Nephron progenitor cell (in vitro differentiated cells): ENCODE data around the gene KCNQ1OT1.

Experiments used
- DNase-seq: peaks from one replicate; pipeline ENCODE4 v3.0.0; 2021
- H3K27ac Mint-ChIP-seq: 2 replicates; pipeline ENCODE4 v1.8.0; 2021; ENCODE audit warnings: mild to moderate bottlenecking, moderate library complexity, mixed read lengths
- H3K27me3 Mint-ChIP-seq: 2 replicates; pipeline ENCODE4 v1.8.0; 2021; ENCODE audit warnings: mild to moderate bottlenecking, low read depth, mixed read lengths; ENCODE audit not compliant: poor library complexity
- H3K36me3 Mint-ChIP-seq: 2 replicates; pipeline ENCODE4 v1.8.0; 2021; ENCODE audit warnings: low read depth, mixed read lengths
- H3K4me1 Mint-ChIP-seq: 2 replicates; pipeline ENCODE4 v1.8.0; 2021; ENCODE audit warnings: mixed read lengths
- H3K4me3 Mint-ChIP-seq: 2 replicates; pipeline ENCODE4 v1.8.0; 2021; ENCODE audit warnings: mild to moderate bottlenecking, moderate library complexity, mixed read lengths
- H3K9me3 Mint-ChIP-seq: 2 replicates; pipeline ENCODE4 v1.8.0; 2021; ENCODE audit warnings: mild to moderate bottlenecking, moderate library complexity, mixed read lengths
- CTCF ChIP-seq: fragments of 200-600 bp; sonication (generic); IDR thresholded peaks from 2 replicates; pipeline ENCODE4 v1.5.0; 2021; ENCODE audit warnings: antibody characterized with exemption

KCNQ1OT1 gene

DNA sequence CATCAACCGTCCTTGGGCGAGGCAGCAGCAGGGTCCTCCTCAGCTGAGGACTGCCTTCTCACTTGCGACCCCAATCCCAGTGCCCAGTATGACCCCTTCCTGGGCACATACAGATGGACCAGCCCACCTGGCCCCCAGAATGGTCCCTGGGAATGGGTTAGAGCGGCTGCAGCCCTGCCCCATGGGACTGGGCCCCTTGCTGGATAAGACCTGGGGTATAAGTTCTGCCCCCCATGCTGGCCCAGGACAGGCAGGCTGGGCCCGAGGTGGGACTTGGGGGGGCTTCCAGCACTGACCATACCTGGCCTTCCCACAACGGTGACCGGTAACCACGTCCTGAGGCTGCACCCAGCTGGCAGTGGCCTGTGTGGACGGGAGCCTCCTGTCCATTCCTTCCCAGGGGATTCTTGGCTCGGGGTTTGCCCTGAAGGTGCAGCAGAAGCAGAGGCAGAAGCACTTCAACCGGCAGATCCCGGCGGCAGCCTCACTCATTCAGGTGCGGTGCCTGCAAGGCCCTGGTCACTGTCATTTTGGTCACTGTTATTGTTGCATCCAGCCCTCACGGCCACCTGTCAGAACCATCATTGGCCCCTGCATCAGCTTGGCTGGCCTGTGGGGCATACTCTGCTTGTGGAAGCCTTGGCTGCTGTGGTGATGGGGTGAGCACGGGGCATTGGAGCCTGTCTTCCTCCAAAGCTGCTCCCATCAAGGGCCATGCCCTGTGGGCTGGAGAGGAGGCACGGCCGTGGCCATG lies 114.8 kb downstream of the KCNQ1OT1 start:
- Mint-ChIP-seq H3K4me3 (no peak overlapping the region), H3K9me3 (no peaks in the 10 kb centered on the region), H3K27me3 (peaks cover 12% of the 10 kb centered on the region), H3K4me1 (peaks cover 36% of the 10 kb centered on the region), H3K36me3 (no peaks in the 10 kb centered on the region), H3K27ac (no peak overlapping the region)
- no peak for DNase-seq
- no peak for TF ChIP-seq CTCF

DNA sequence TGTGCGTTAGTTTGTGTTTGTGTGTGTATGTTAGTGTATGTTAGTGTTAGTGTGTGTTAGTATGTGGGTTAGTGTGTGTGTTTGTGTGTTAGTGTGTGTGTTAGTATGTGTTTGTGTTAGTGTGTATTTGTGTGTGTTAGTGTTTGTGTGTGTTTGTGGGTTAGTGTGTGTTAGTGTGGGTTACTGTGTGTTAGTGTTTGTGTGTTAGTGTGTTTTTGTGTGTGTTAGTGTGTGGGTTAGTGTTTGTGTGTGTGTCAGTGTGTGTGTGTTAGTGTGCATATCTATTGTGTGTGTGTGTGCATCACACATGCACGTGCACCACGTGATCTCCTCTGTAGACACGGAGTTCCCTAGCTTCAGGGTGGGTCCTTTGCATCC lies 115.4 kb downstream of the KCNQ1OT1 start:
- no peaks in the 10 kb centered on the region for H3K9me3 Mint-ChIP-seq
- H3K27me3 Mint-ChIP-seq: peaks cover 12% of the 10 kb centered on the region
- H3K36me3 Mint-ChIP-seq: no peaks in the 10 kb centered on the region
- no peak for TF ChIP-seq CTCF
- DNase-seq: no peak
- H3K4me1 Mint-ChIP-seq: peaks cover 41% of the 10 kb centered on the region
- no peak overlapping the region for H3K4me3 Mint-ChIP-seq
- H3K27ac Mint-ChIP-seq: no peak overlapping the region

GRCh38 chr11:2583605-2583958 lies 116.2 kb downstream of the KCNQ1OT1 start:
- DNase-seq: no peak
- no peak for TF ChIP-seq CTCF

DNA sequence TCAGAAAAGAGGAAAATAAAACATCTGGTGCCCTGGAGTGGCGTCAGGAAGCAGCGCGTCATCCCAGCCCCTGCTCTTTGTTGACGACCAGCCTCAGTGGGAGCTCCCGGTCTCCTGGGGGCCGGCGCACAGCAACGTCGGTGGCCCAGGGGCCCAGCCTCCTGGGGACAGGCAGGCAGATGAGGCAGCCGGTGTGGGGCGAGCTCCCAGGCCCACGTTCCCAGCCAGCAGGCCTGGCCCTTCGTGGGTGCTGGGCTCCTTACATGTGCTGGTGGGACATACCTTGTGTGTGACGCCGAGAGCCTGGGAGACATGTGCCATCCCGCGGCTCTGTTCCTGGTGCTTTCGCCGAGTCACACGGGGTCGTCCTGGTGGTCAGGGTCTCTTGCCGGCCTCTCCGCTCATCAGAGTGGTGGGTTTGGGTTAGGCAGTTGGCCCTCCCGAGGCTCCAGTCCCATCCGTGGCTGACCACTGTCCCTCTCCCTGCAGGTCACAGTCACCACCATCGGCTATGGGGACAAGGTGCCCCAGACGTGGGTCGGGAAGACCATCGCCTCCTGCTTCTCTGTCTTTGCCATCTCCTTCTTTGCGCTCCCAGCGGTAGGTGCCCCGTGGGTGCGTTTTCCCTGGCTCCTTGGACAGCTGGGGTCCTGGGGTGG lies 116.7 kb downstream of the KCNQ1OT1 start:
- H3K27ac Mint-ChIP-seq: no peak overlapping the region
- H3K4me3 Mint-ChIP-seq: no peak overlapping the region
- H3K9me3 Mint-ChIP-seq: no peaks in the 10 kb centered on the region
- no peaks in the 10 kb centered on the region for H3K36me3 Mint-ChIP-seq
- H3K27me3 Mint-ChIP-seq: peaks cover 4% of the 10 kb centered on the region
- no peak for DNase-seq
- H3K4me1 Mint-ChIP-seq: peaks cover 45% of the 10 kb centered on the region
- no peak for TF ChIP-seq CTCF

More at GRCh38 chr11:2583605-2583958, 116.2 kb downstream of the KCNQ1OT1 start:
- Mint-ChIP-seq H3K4me3 (no peak overlapping the region), H3K9me3 (no peaks in the 10 kb centered on the region), H3K27me3 (peaks cover 9% of the 10 kb centered on the region), H3K36me3 (no peaks in the 10 kb centered on the region), H3K27ac (no peak overlapping the region), H3K4me1 (peaks cover 49% of the 10 kb centered on the region)

- Mint-ChIP-seq H3K4me1 (peaks cover 50% of the 10 kb centered on the region), H3K4me3 (no peak overlapping the region), H3K27me3 (no peaks in the 10 kb centered on the region), H3K36me3 (no peaks in the 10 kb centered on the region), H3K27ac (no peak overlapping the region), H3K9me3 (no peaks in the 10 kb centered on the region)
- no peak for DNase-seq
- TF ChIP-seq CTCF: no peak
These were observed 117.3 kb downstream of the KCNQ1OT1 start for GRCh38 chr11:2582351-2582945.
